GM12892 (cell line): ENCODE results near the gene NRXN3.

ENCODE experiments used
- POLR2A ChIP-seq: IDR thresholded peaks from 2 replicates; pipeline ENCODE4 v1.6.1; 2011; ENCODE audit warnings: low read depth, low read length, control low read depth
- POLR2AphosphoS5 ChIP-seq: IDR thresholded peaks from 2 replicates; pipeline ENCODE4 v1.6.1; 2011; ENCODE audit warnings: low read depth, low read length, control low read depth

- no peak for TF ChIP-seq POLR2A
- TF ChIP-seq POLR2AphosphoS5: no peak
Observed at GRCh38 chr14:79464468-79464867, 1294.3 kb downstream of the NRXN3 start.
